Activated CD4-positive, alpha-beta T cell treated with anti-CD3 and anti-CD28 coated beads, Interleukin-2, amount 10 ng/mL, durations not matched to agents 24 days and 14 days (primary cell): Measurements from ENCODE around the gene RPL18A. TPM values are rescaled to one million over a fixed set of nuclear protein-coding genes. Genes with fewer than 3 reads are reported as not detected.
A peak's percentile ranks its signal among the peaks of the same experiment; 100 is the strongest.

Experiments used
- DNase-seq: peaks from one replicate; pipeline ENCODE4 v3.0.0; 2022
- H3K27ac Mint-ChIP-seq: one replicate; pipeline ENCODE4 v1.8.0; 2022; ENCODE audit warnings: mild to moderate bottlenecking, mixed read lengths
- H3K27me3 Mint-ChIP-seq: one replicate; pipeline ENCODE4 v1.8.0; 2022; ENCODE audit warnings: mixed read lengths
- H3K36me3 Mint-ChIP-seq: one replicate; pipeline ENCODE4 v1.8.0; 2022; ENCODE audit warnings: low read depth, mild to moderate bottlenecking, mixed read lengths
- H3K4me1 Mint-ChIP-seq: one replicate; pipeline ENCODE4 v1.8.0; 2021; ENCODE audit warnings: mixed read lengths
- H3K4me3 Mint-ChIP-seq: one replicate; pipeline ENCODE4 v1.8.0; 2022; ENCODE audit warnings: mild to moderate bottlenecking, moderate library complexity, mixed read lengths
- H3K9me3 Mint-ChIP-seq: one replicate; pipeline ENCODE4 v1.8.0; 2021; ENCODE audit warnings: mixed read lengths
- intact Hi-C: fragments of 100-400 bp; cut with micrococcal nuclease; formaldehyde crosslinking; loops from one replicate; pipeline ENCODE4 v1.15.1; 2023
- total RNA-seq: library from RNA; stranded (reverse); gene quantifications from 2 replicates; pipeline ENCODE4 v1.2.3, GENCODE V29; 2022

Gene RPL18A
- 2,698 and 2,718 TPM in 2 replicates for total RNA-seq

DNA sequence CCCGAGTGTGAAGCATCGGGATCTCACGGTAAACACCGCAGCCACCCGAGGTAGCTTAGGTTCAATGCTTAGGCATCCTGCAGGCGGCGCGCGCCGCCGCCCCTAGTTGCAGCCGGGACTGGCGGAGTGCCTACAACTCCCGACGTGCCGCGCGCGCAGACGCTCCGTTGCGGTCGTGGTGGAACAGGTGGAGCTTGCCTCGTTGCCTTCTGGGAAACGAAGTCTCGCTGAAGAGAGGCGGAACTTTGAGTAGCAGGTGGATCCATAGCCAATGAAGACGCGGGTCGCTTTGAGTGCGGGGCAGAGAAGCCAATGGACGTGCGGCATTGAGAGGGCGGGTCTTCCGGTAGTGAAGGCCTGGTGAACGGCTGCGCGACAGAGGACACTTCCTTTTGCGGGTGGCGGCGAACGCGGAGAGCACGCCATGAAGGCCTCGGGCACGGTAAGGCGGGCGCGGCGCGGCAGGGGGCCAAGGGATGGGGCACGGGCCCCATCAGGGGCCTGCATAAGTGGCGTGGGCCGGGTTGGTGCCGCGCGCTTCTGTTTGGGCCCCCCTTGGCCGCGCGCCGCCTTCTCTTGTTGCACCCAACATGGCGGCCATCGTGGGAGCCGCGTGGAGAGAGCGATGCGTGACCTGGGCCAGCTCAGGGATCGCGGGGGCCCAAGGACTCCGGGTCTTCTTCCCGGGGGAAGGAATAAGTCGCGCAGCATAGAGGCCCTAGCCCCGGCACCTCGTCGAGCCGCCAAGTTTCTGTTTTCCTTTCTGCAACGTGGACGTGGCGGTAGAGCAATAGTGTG, at the start of gene RPL18A:
Gene RPL18A, plus strand, starts transcription at position 378 of the 798 bp plus-strand sequence. Its CDS starts 47 bp downstream, at position 425.
- peak; percentile 99 for DNase-seq
- intact Hi-C loops: loop anchor here (1.0 to 10.0 kb wide), 8 partner anchors 12 to 445 kb away; partner anchors contain the start of gene JAK3
- peak within 1 kb of the TSS; percentile 98 for H3K27ac Mint-ChIP-seq
- H3K4me3 Mint-ChIP-seq: peak within 1 kb of the TSS; percentile 94
- peaks cover 29% of the 10 kb centered on the region for H3K4me1 Mint-ChIP-seq
- H3K36me3 Mint-ChIP-seq: peaks cover 49% of the 10 kb centered on the region
- H3K27me3 Mint-ChIP-seq: no peaks in the 10 kb centered on the region
- H3K9me3 Mint-ChIP-seq: no peaks in the 10 kb centered on the region

DNA sequence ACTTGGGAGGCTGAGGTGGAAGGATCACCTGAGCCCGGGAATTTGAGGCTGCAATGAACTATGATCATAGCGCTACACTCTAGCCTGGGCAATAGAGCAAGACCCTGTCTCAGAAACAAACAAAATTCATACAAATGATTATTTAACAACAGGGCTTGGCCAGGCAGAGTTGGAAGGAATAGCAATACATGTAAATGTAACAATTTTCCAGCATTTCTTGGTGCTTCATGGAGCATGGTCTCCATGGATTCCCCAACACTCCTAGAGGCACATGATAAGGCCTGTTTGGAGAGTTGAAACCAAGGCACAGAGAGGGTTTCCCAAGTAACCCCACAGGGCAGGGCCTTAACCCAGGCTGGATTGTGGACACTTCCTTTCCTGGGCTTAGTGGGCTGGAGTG, 48.6 kb upstream of the RPL18A start:
- Mint-ChIP-seq H3K4me1 (no peaks in the 10 kb centered on the region), H3K4me3 (no peak overlapping the region), H3K27me3 (peaks cover 4% of the 10 kb centered on the region), H3K9me3 (no peaks in the 10 kb centered on the region), H3K36me3 (peaks cover under 1% of the 10 kb centered on the region), H3K27ac (no peak overlapping the region)
- intact Hi-C loops: no loop called here
- no peak for DNase-seq

DNA sequence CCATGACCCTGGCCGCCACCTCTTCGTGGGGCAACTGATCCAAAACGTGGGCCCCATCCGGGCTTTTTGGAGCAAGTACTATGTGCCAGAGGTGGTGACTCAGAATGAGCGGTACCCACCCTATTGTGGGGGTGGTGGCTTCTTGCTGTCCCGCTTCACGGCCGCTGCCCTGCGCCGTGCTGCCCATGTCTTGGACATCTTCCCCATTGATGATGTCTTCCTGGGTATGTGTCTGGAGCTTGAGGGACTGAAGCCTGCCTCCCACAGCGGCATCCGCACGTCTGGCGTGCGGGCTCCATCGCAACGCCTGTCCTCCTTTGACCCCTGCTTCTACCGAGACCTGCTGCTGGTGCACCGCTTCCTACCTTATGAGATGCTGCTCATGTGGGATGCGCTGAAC, 48.0 kb upstream of the RPL18A start:
- H3K9me3 Mint-ChIP-seq: no peaks in the 10 kb centered on the region
- H3K36me3 Mint-ChIP-seq: peaks cover 6% of the 10 kb centered on the region
- intact Hi-C loops: no loop called here
- peaks cover 4% of the 10 kb centered on the region for H3K27me3 Mint-ChIP-seq
- H3K4me1 Mint-ChIP-seq: no peaks in the 10 kb centered on the region
- no peak overlapping the region for H3K4me3 Mint-ChIP-seq
- H3K27ac Mint-ChIP-seq: no peak overlapping the region
- no peak for DNase-seq

DNA sequence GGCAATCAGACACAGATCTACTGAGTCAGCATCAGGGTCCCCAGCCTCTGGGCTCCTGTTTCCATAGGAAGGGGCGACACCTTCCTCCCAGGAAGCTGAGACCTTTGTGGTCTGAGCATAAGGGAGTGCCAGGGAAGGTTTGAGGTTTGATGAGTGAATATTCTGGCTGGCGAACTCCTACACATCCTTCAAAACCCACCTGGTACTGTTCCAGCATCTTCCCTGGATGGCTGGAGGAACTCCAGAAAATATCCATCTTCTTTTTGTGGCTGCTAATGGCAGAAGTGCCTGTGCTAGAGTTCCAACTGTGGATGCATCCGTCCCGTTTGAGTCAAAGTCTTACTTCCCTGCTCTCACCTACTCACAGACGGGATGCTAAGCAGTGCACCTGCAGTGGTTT, 47.6 kb upstream of the RPL18A start:
- Mint-ChIP-seq H3K36me3 (peaks cover 6% of the 10 kb centered on the region), H3K9me3 (no peaks in the 10 kb centered on the region), H3K27ac (no peak overlapping the region), H3K4me1 (no peaks in the 10 kb centered on the region), H3K27me3 (peaks cover 4% of the 10 kb centered on the region), H3K4me3 (no peak overlapping the region)
- no peak for DNase-seq
- intact Hi-C loops: no loop called here

DNA sequence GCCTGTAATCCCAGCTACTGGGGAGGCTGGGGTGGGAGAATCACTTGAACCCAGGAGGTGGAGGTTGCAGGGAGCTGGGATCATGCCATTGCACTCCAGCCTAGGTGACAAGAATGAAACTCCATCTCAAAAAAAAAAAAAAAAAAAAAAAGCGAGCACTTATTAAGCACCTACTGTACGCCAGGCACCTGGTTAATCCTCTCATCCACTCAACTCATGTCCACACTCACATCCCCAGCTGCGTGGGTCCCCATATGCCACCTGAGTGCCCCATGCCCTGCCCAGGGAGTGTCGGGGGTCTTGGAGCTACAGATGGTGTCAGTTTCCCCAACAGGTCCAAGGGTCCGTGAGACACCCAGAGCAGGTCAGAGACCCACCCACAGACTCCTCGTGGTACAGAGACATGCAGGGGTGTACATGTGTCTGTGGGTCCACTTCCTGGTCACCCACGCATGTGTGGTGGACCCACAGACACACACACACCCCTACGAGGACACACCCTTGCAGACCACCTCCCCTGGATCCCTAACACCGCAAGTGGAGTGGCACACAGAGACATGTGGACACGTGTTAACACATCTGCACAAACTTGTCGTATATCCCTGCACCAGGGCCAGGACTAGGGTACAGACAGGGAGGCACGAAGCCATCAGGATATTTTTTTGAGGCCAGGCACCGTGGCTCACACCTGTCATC, 41.9 kb upstream of the RPL18A start:
- Mint-ChIP-seq H3K36me3 (peaks cover 6% of the 10 kb centered on the region), H3K4me1 (no peaks in the 10 kb centered on the region), H3K9me3 (no peaks in the 10 kb centered on the region), H3K4me3 (no peak overlapping the region), H3K27me3 (no peaks in the 10 kb centered on the region), H3K27ac (no peak overlapping the region)
- no peak for DNase-seq
- intact Hi-C loops: no loop called here

DNA sequence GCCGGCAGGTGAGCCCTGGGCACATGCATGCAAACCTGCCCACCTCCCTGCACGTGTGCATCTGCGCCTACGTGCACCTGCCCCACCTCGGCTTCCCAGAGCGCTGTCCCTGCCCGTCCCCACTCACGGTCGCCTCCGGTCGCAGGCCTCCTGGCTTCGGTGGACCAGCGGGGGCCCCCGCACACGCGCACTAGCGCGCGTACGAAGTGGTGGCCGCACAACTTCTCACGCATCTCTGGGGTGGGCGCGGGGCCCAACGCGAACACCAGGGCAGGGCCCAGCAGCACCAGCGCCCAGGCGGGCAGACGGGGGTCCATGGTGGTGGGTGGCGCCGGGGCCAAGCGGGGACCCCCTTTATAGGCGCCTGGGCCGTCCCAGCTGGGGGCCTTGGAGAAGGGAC, 38.5 kb upstream of the RPL18A start, which contains the start of gene INSL3:
Gene INSL3, minus strand, starts transcription at position 330 of the 400 bp plus-strand sequence. Its CDS starts 13 bp downstream, at position 317.
- intact Hi-C loops: no loop called here
- Mint-ChIP-seq H3K4me3 (no peak within 1 kb of the TSS), H3K27ac (no peak within 1 kb of the TSS), H3K9me3 (no peaks in the 10 kb centered on the region), H3K27me3 (no peaks in the 10 kb centered on the region), H3K36me3 (peaks cover 24% of the 10 kb centered on the region), H3K4me1 (no peaks in the 10 kb centered on the region)
- DNase-seq: no peak

DNA sequence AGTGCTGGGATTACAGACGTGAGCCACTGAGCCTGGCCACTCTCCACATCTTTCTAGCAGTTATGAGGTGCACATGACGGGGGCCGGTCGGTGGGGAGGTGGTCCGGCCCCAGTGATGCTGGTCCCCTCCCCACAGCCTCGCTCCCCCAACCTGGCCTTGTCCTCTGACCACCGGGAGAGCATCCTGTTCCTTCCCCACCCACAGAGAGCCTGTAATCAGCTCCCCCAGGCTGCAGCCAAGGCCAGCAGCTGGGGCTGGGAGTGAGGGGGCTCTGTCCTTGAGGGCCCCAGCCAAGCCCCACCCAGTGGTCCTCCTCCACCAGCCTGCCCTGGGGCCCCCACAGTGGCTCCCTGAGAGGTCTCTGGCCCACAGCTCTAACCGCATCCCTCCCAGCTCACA, 35.4 kb upstream of the RPL18A start:
- H3K27ac Mint-ChIP-seq: no peak overlapping the region
- peaks cover 3% of the 10 kb centered on the region for H3K4me1 Mint-ChIP-seq
- no peak overlapping the region for H3K4me3 Mint-ChIP-seq
- intact Hi-C loops: no loop called here
- peaks cover 36% of the 10 kb centered on the region for H3K36me3 Mint-ChIP-seq
- no peaks in the 10 kb centered on the region for H3K9me3 Mint-ChIP-seq
- no peaks in the 10 kb centered on the region for H3K27me3 Mint-ChIP-seq
- DNase-seq: no peak

DNA sequence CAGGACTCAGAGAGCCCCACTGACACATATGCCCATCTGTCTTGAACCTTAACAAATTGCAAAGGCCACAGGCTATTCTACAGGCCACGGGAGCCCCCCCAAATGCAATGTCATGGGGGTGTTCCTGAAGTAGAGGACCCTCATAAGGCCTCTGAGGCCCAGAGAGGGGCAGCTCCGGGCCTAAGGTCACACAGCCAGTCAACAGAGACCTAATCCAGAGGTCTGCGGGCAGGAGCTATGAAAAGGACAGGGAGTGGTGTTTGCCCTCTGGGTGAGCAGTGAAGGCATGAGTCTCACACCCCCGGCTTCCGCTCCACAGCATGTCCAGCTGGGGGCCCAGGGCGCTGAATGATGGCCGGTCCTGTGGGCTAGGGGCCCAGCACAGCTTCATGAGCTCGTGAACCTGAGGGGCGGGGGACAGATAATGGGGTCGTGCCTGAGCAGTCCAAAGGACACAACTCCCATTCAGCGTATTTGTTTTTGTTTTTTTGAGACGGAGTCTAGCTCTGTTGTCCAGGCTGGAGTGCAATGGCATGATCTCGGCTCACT, 33.1 kb upstream of the RPL18A start:
- DNase-seq: no peak
- H3K4me1 Mint-ChIP-seq: peaks cover 5% of the 10 kb centered on the region

DNA sequence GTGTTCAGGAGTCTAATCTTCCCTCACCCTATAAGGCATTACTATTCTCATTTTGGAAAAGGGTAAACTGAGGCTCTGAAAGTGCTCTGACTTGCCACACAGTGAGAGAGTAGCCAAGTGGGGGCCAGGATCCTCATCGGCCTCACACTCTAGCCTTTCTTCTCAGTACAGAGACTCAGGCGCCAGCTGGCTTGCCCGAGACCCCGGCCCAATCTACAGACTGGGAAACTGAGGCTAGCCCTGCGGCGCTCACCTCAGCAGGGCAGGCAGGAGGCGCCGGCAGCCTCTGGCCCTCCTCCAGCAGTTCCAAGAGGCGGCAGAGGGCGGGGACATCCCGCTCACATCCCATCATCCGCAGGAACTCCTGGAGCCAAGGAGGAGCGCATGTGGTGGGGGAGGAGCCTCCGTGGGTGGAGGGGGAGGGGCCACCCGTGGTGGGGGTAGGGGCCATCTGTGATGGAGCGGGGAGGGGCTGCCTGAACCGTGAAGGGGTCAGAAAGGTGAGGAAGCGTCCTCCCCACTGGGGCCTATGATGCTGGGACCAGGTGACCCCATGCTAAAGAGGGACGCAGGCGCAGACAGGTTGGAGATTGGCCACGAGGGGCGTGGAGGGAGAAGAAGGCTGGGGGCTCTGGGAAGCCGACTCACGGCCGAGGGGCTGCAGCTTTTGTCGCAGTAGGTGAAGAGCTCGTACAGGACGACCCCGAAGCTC, 29.7 kb upstream of the RPL18A start:
- Mint-ChIP-seq H3K27ac (no peak overlapping the region), H3K4me3 (no peak overlapping the region), H3K9me3 (no peaks in the 10 kb centered on the region), H3K36me3 (peaks cover 73% of the 10 kb centered on the region), H3K4me1 (peaks cover 5% of the 10 kb centered on the region), H3K27me3 (no peaks in the 10 kb centered on the region)
- intact Hi-C loops: no loop called here
- DNase-seq: no peak

More for the DNA sequence above, 33.1 kb upstream of the RPL18A start:
- intact Hi-C loops: no loop called here
- H3K9me3 Mint-ChIP-seq: no peaks in the 10 kb centered on the region
- no peak overlapping the region for H3K4me3 Mint-ChIP-seq
- no peak overlapping the region for H3K27ac Mint-ChIP-seq
- H3K36me3 Mint-ChIP-seq: peaks cover 56% of the 10 kb centered on the region
- H3K27me3 Mint-ChIP-seq: no peaks in the 10 kb centered on the region

DNA sequence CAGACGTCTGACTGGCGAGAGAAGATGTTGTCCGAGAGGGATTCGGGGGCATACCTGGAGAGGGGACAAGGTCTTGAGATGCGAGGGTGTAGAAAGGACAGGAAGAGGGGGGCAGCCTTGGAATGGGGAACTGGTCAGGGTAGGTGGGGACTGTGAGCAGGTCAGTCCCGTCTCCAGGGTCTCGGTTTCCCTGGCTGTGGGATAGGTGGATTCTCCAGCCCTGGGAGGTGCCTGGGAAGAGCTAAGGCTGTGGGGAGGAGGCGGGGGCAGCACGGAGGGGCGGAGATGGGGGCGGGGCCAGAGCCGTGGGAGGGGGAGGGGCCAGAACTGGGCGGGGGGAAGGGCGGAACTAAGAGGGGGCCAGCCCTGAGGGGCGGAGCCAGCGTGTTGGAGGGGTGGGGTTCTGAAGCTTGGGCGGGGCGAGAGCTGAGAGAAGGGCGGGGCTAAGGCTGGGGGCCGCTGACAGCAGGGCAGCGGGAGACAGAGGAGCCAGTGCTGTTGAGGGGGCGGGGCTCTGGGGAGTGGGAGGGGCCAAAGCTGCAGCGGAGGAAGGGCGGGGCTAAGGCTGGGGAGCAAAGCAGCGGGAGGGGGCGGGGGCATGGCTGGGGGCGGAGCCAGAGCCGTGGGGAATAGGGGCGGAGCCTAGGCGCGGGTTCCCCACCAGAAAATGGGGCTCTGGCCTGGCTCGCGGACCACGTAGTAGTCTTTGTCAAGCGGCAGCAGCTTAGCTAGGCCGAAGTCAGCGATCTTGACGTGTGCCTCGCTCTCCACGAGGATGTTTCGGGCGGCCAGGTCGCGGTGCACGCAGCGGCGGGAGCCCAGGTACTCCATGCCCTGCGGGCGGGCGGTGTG, 28.9 kb upstream of the RPL18A start:
- H3K27ac Mint-ChIP-seq: no peak overlapping the region
- intact Hi-C loops: no loop called here
- peaks cover 11% of the 10 kb centered on the region for H3K4me1 Mint-ChIP-seq

DNA sequence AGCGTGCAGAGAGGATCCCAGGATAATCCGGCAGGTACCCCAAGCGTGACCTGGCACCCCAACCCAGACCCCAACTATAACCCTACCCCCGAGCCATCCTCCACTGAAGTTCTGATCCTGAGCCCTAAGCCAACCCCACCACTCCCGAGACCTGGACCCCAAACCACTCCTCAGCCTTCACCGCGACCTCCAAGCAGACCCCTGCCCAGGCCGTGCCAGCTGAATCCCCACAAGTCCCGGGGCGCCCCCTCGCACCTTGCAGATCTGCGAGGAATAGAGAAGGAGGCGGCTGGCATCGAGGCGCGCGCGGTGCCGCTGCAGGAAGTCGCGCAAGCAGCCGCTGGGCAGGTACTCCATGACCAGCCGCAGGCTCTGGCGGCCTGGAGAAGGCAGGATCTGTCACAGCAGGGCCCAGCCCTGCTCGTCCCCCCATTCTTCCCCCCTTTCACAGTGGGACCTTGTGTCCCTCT, 28.3 kb upstream of the RPL18A start:
- Mint-ChIP-seq H3K9me3 (peaks cover 6% of the 10 kb centered on the region), H3K4me3 (no peak overlapping the region), H3K36me3 (peaks cover 82% of the 10 kb centered on the region)

More for the DNA sequence above, 28.9 kb upstream of the RPL18A start:
- Mint-ChIP-seq H3K9me3 (peaks cover 6% of the 10 kb centered on the region), H3K4me3 (no peak overlapping the region), H3K27me3 (no peaks in the 10 kb centered on the region), H3K36me3 (peaks cover 76% of the 10 kb centered on the region)
- DNase-seq: peak; percentile 79

DNA sequence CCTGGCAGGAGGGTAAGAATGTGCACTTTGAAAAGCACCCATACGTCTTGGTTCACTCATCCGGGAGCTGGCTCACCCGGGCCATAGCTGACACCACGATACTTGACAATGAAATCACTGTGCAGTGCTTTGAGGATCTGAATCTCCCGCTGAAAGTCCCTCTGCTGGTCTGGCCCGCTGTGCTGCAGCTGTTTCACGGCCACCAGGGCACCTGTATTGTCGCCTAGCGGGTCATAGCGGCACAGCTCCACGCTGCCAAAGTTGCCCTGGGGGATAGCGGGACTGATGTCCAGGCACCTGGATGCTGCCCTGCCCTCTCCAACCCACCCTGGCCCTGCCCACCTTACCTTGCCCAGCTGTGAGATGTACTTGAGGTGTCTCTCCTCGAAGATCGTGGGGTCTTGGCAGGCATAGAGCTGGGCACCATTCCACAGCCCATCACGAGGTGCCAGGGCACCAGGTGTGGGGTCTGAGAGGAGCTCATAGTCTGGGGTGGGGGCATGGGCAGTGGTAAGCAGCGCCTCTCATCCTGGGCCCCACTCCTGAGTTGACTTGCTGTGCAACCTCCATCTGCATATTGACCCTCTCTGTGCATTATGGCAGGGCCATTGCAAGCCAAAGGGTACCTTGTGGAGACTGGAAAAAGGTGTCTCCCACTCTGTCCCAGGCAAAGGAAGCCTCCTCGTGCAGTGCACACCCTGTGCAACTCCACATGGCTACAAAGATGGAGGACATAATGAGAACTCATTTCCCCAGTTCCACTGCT, 27.1 kb upstream of the RPL18A start:
- Mint-ChIP-seq H3K27ac (no peak overlapping the region), H3K4me3 (no peak overlapping the region), H3K36me3 (peaks cover 87% of the 10 kb centered on the region), H3K4me1 (peaks cover 19% of the 10 kb centered on the region), H3K9me3 (peaks cover 6% of the 10 kb centered on the region), H3K27me3 (no peaks in the 10 kb centered on the region)
- intact Hi-C loops: no loop called here
- no peak for DNase-seq

More for the DNA sequence above, 28.3 kb upstream of the RPL18A start:
- H3K27ac Mint-ChIP-seq: no peak overlapping the region
- H3K4me1 Mint-ChIP-seq: peaks cover 15% of the 10 kb centered on the region
- H3K27me3 Mint-ChIP-seq: no peaks in the 10 kb centered on the region
- no peak for DNase-seq
- intact Hi-C loops: no loop called here
